A549 (cell line): ENCODE results near the gene MAGIX. TPM values are rescaled to one million over a fixed set of nuclear protein-coding genes. Genes with fewer than 3 reads are reported as not detected.

ENCODE experiments used
- ATAC-seq, 2 experiments: fragments of 200-7000 bp in 1 of 2; fragments of >200 bp in 1 of 2; cut with Nextera tagmentation in 1 of 2; cut with Tn5 transposase in 1 of 2; 3 replicates each; pipeline versions ENCODE4 v1.8.0 to v1.9.1; 2018 to 2020; ENCODE audit warnings: mild to moderate bottlenecking in 1 of 2, moderate library complexity in 1 of 2
- CTCF ChIA-PET: fragments of 300-600 bp; sonication (Branson Sonifier 250); formaldehyde crosslinking; extraction: SDS; loops from one replicate; lab custom pipeline; 2021; ENCODE audit warnings: antibody characterized with exemption, inconsistent platforms; lab: Yijun Ruan, JAX
- POLR2A ChIA-PET: fragments of 350-600 bp; formaldehyde crosslinking; extraction: SDS; loops from one replicate; lab custom pipeline; 2021; ENCODE audit warnings: antibody characterized with exemption, inconsistent platforms; lab: Yijun Ruan, JAX
- DNase-seq, 2 experiments: peaks; one replicate each; pipeline versions ENCODE4 v3.0.0 to v3.0.0-alpha.2; 2011 to 2016; ENCODE audit warnings: low read depth in 1 of 2, low spot score in 1 of 2
- FAIRE-seq: peaks from 2 replicates; lab custom pipeline; 2011; peaks lifted over from hg19 to GRCh38; lab: Jason Lieb, UNC
- H3K27ac ChIP-seq, 2 experiments: fragments of >200 bp; sonication (Bioruptor Twin); formaldehyde crosslinking; 3 replicates each; pipeline ENCODE4 v1.5.1; 2016 to 2017
- H3K4me1 ChIP-seq: fragments of >200 bp; sonication (Bioruptor Twin); formaldehyde crosslinking; 3 replicates; pipeline ENCODE4 v1.6.1; 2016
- H3K4me2 ChIP-seq: fragments of >200 bp; sonication (Bioruptor Twin); formaldehyde crosslinking; 3 replicates; pipeline ENCODE4 v1.6.1; 2016
- H3K4me3 ChIP-seq: fragments of >200 bp; sonication (Bioruptor Twin); formaldehyde crosslinking; 3 replicates; pipeline ENCODE4 v1.5.1; 2016
- H3K9me3 ChIP-seq: fragments of >200 bp; sonication (Bioruptor Twin); formaldehyde crosslinking; 3 replicates; pipeline ENCODE4 v1.6.1; 2016
- CHD4 ChIP-seq: fragments of 200-600 bp; sonication (generic); IDR thresholded peaks from 2 replicates; pipeline ENCODE4 v1.6.1; 2016; ENCODE audit warnings: antibody characterized with exemption, mild to moderate bottlenecking, borderline replicate concordance
- E2F6 ChIP-seq: IDR thresholded peaks from 2 replicates; pipeline ENCODE4 v1.6.1; 2012; ENCODE audit warnings: low read depth, borderline replicate concordance
- EHMT2 ChIP-seq: fragments of 200-600 bp; sonication (generic); IDR thresholded peaks from 2 replicates; pipeline ENCODE4 v1.6.1; 2016; ENCODE audit warnings: antibody characterized with exemption, low read depth, mild to moderate bottlenecking, moderate library complexity
- ELK1 ChIP-seq: fragments of 150-350 bp; IDR thresholded peaks from 2 replicates; pipeline ENCODE4 v1.6.1; 2014; ENCODE audit warnings: low read depth, mild to moderate bottlenecking, low read length
- HEYL ChIP-seq: fragments of 250-450 bp; sonication (Bioruptor Pico); IDR thresholded peaks from 2 replicates; pipeline ENCODE4 v1.8.0; 2021; ENCODE audit warnings: mild to moderate bottlenecking, moderate library complexity
- HMGXB4 ChIP-seq: fragments of 250-450 bp; sonication (Bioruptor Pico); IDR thresholded peaks from 2 replicates; pipeline ENCODE4 v1.5.0; 2021; ENCODE audit warnings: mild to moderate bottlenecking, moderate library complexity, borderline replicate concordance
- HOXB5 ChIP-seq: fragments of 250-450 bp; sonication (Bioruptor Pico); IDR thresholded peaks from 2 replicates; pipeline ENCODE4 v1.5.0; 2020; ENCODE audit warnings: mild to moderate bottlenecking, moderate library complexity
- JUN ChIP-seq, 2 experiments: fragments of >200 bp; sonication (Bioruptor Twin); formaldehyde crosslinking; IDR thresholded peaks; 2 replicates in 1 of 2; 3 replicates in 1 of 2; pipeline ENCODE4 v1.6.1; 2016 to 2017
- JUNB ChIP-seq: fragments of >200 bp; sonication (Bioruptor Twin); formaldehyde crosslinking; IDR thresholded peaks from 2 replicates; pipeline ENCODE4 v1.6.1; 2016
- MAZ ChIP-seq: fragments of 150-350 bp; IDR thresholded peaks from 2 replicates; pipeline ENCODE4 v1.6.1; 2014; ENCODE audit warnings: antibody characterized with exemption, low read depth, low read length, borderline replicate concordance
- NPAS2 ChIP-seq: fragments of 250-450 bp; sonication (Bioruptor Pico); IDR thresholded peaks from 2 replicates; pipeline ENCODE4 v1.8.0; 2022; ENCODE audit warnings: mild to moderate bottlenecking, moderate library complexity, borderline replicate concordance
- NR3C1 ChIP-seq: fragments of >200 bp; sonication (Bioruptor Twin); formaldehyde crosslinking; IDR thresholded peaks from 3 replicates; pipeline ENCODE4 v1.6.1; 2017
- PBX3 ChIP-seq: IDR thresholded peaks from 2 replicates; pipeline ENCODE4 v1.6.1; 2012
- RAD21 ChIP-seq, 2 experiments: fragments of >200 bp in 1 of 2; sonication (Bioruptor Twin) in 1 of 2; formaldehyde crosslinking in 1 of 2; IDR thresholded peaks in 1 of 2; conservative IDR thresholded peaks in 1 of 2; 2 replicates in 1 of 2; 3 replicates in 1 of 2; pipeline ENCODE4 v1.6.1; 2012 to 2018; ENCODE audit warnings: inconsistent platforms in 1 of 2
- SMC3 ChIP-seq: fragments of >200 bp; sonication (Bioruptor Twin); formaldehyde crosslinking; IDR thresholded peaks from 3 replicates; pipeline ENCODE4 v1.6.1; 2018; ENCODE audit warnings: inconsistent platforms
- SREBF2 ChIP-seq: fragments of 450-650 bp; IDR thresholded peaks from 2 replicates; pipeline ENCODE4 v1.6.1; 2014; ENCODE audit warnings: mild to moderate bottlenecking, moderate library complexity
- TFCP2L1 ChIP-seq: fragments of 250-450 bp; sonication (Bioruptor Pico); IDR thresholded peaks from 2 replicates; pipeline ENCODE4 v1.5.0; 2021; ENCODE audit warnings: mild to moderate bottlenecking
- ZC3H11A ChIP-seq: fragments of 450-650 bp; IDR thresholded peaks from 2 replicates; pipeline ENCODE4 v1.6.1; 2014; ENCODE audit warnings: antibody characterized with exemption, mild to moderate bottlenecking
- ZFP36 ChIP-seq: fragments of 450-650 bp; IDR thresholded peaks from 2 replicates; pipeline ENCODE4 v1.6.1; 2014; ENCODE audit warnings: borderline replicate concordance; ENCODE audit not compliant: partially characterized antibody
- WGBS: methylation state at CpG from one replicate; pipeline ENCODE4 v1.1.6; 2017; ENCODE audit errors: missing lambda C conversion rate; 5-methylcytosine and 5-hydroxymethylcytosine counted together
- polyA plus RNA-seq, 4 experiments: library from polyadenylated mRNA; depleted of rRNA in 3 of 4; stranded (reverse); fragments of >200 nt; fragmentation: RNase III in 1 of 4; extraction: RNeasy Plus Mini Kit Qiagen cat#74134 plus additional on column Dnase treatment in 1 of 4; gene quantifications; 2 replicates in 3 of 4; 3 replicates in 1 of 4; pipeline ENCODE4 v1.2.3, GENCODE V29; 2011 to 2017
- TF ChIP-seq, protein P1 (sequence below): fragments of 450-650 bp; IDR thresholded peaks from 2 replicates; pipeline ENCODE4 v1.6.1; 2014; ENCODE audit warnings: antibody characterized with exemption

MAGIX gene
- polyA plus RNA-seq, 2 of the 4 experiments (the other 2 are of a cell fraction): 1.1 to 2.2 TPM

- 88% methylated on average over 1 of the region's 3 CpGs for WGBS
- ChIA-PET POLR2A (interaction anchor here (1.2 kb wide), 1 partner anchor 12 kb away, joined by 4 read pairs; no protein-coding TSS in a partner anchor), CTCF (interaction anchor here (1.2 to 1.7 kb wide), 2 partner anchors 11 to 14 kb away, joined by 3 to 6 read pairs; no protein-coding TSS in a partner anchor)
- Histone ChIP-seq H3K4me1 (peaks cover 25% of the 10 kb centered on the region), H3K9me3 (no peaks in the 10 kb centered on the region), H3K4me3 (no peak overlapping the region), H3K4me2 (no peak overlapping the region), H3K27ac (no peak overlapping the region)
- ATAC-seq (no peak; a peak in 1 of 6 replicates), FAIRE-seq (no peak), DNase-seq (no peak)
- TF ChIP-seq TFCP2L1 (CRISPR knock-in tag) (no peak), ZC3H11A (no peak), JUNB (no peak), CHD4 (no peak), ZFP36 (no peak), SREBF2 (no peak), JUN (IDR thresholded peaks at IDR 0.05) (no peak), E2F6 (no peak), MAZ (no peak), HOXB5 (CRISPR knock-in tag) (no peak), NR3C1 (no peak), EHMT2 (no peak), RAD21 (conservative IDR thresholded peaks at IDR 0.05 in 1 of 2, IDR thresholded peaks at IDR 0.05 in 1 of 2) (no peak), NPAS2 (CRISPR knock-in tag) (no peak), ELK1 (no peak), HEYL (no peak), HMGXB4 (no peak)
Observed at GRCh38 chrX:49178537-49178936, 16.0 kb downstream of the MAGIX start.

GRCh38 chrX:49179358-49179757, 16.8 kb downstream of the MAGIX start:
- TF ChIP-seq RAD21 (conservative IDR thresholded peaks at IDR 0.05 in 1 of 2, IDR thresholded peaks at IDR 0.05 in 1 of 2) (no peak), MAZ (no peak), PBX3 (no peak), SMC3 (no peak), TFCP2L1 (CRISPR knock-in tag) (no peak), HEYL (no peak)
- TF ChIP-seq, protein P1, sequence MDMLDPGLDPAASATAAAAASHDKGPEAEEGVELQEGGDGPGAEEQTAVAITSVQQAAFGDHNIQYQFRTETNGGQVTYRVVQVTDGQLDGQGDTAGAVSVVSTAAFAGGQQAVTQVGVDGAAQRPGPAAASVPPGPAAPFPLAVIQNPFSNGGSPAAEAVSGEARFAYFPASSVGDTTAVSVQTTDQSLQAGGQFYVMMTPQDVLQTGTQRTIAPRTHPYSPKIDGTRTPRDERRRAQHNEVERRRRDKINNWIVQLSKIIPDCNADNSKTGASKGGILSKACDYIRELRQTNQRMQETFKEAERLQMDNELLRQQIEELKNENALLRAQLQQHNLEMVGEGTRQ: no peak
- Histone ChIP-seq H3K4me1 (peaks cover 23% of the 10 kb centered on the region), H3K27ac (no peak overlapping the region), H3K9me3 (no peaks in the 10 kb centered on the region), H3K4me2 (no peak overlapping the region), H3K4me3 (no peak overlapping the region)
- DNase-seq (no peak), FAIRE-seq (no peak), ATAC-seq (no peak)
- CTCF ChIA-PET: interaction anchor here (1.2 to 1.7 kb wide), 3 partner anchors 10 to 23 kb away, joined by 3 to 6 read pairs (median 5); no protein-coding TSS in a partner anchor
- POLR2A ChIA-PET: interaction anchor here (1.2 kb wide), 1 partner anchor 12 kb away, joined by 4 read pairs; no protein-coding TSS in a partner anchor
- 93% methylated on average over 2 of the region's 2 CpGs for WGBS
